AG09309 (cell line): ENCODE data around the gene ZBTB43.

Experiments
- DNase-seq: peaks from one replicate; pipeline ENCODE4 v3.0.0-alpha.2; 2010; ENCODE audit warnings: low read depth
- H3K4me3 ChIP-seq: 2 replicates; pipeline ENCODE4 v1.5.1; 2011; ENCODE audit warnings: mild to moderate bottlenecking, low read depth, low read length, moderate library complexity; ENCODE audit not compliant: control insufficient read depth
- TF ChIP-seq, protein P1 (sequence below): IDR thresholded peaks from 2 replicates; pipeline ENCODE4 v1.5.1; 2011; ENCODE audit warnings: mild to moderate bottlenecking, low read depth, low read length, inconsistent platforms; ENCODE audit not compliant: insufficient read depth, control insufficient read depth; ENCODE audit errors: missing control alignments

Gene ZBTB43

GRCh38 chr9:126791406-126792230 is 13.2 kb upstream of the ZBTB43 start:
- TF ChIP-seq, protein P1, sequence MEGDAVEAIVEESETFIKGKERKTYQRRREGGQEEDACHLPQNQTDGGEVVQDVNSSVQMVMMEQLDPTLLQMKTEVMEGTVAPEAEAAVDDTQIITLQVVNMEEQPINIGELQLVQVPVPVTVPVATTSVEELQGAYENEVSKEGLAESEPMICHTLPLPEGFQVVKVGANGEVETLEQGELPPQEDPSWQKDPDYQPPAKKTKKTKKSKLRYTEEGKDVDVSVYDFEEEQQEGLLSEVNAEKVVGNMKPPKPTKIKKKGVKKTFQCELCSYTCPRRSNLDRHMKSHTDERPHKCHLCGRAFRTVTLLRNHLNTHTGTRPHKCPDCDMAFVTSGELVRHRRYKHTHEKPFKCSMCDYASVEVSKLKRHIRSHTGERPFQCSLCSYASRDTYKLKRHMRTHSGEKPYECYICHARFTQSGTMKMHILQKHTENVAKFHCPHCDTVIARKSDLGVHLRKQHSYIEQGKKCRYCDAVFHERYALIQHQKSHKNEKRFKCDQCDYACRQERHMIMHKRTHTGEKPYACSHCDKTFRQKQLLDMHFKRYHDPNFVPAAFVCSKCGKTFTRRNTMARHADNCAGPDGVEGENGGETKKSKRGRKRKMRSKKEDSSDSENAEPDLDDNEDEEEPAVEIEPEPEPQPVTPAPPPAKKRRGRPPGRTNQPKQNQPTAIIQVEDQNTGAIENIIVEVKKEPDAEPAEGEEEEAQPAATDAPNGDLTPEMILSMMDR, result no peak
- no peak overlapping the region for H3K4me3 ChIP-seq
- DNase-seq, result peak; percentile 64

GRCh38 chr9:126793686-126794417 is 11.0 kb upstream of the ZBTB43 start:
- TF ChIP-seq, protein P1, result no peak
- no peak for DNase-seq
- H3K4me3 ChIP-seq, result no peak overlapping the region

- no peak overlapping the region for H3K4me3 ChIP-seq
- TF ChIP-seq, protein P1, result no peak
- DNase-seq, result no peak
These were observed 10.4 kb upstream of the ZBTB43 start for GRCh38 chr9:126794441-126794840.

DNA sequence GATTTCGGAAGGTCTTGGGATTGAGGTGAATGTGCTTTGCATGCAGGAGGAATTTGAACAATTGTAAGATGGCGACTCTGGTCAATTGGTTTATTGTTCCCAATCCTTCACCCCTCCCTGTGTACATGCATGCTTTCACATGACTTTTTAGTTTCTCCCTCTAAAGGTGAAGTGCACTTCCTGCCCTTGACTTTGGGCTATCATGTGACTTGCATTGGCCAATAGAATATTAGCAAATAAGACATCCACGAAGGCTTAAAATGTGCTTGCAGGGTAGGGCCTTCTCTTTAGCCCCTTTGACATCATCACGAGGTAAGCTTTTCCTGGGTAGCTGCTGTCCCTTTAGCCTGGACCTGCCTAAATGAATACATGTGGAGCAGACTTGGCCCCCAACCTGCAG is 8.1 kb upstream of the ZBTB43 start:
- H3K4me3 ChIP-seq, result no peak overlapping the region
- TF ChIP-seq, protein P1, result no peak
- DNase-seq, result no peak

DNA sequence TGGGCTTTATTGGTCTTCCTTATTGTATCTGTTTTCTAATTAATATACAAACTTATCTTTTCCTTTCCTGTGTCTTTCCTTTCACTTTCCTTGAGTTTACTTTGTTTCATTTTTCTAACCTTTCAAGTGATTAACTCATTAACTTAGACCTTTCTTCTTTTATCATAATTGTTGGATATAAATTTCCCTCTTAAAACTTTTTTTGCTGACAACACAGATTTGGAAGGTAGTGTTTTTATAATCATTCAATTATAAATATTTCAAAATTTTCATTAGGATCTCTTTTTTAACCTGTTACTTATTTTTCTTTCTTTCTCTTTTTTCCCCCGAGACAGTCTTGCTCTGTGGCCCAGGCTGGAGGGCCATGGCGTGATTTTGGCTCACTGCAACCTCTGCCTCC is 6.9 kb upstream of the ZBTB43 start:
- TF ChIP-seq, protein P1, result no peak
- H3K4me3 ChIP-seq, result no peak overlapping the region
- DNase-seq, result no peak

DNA sequence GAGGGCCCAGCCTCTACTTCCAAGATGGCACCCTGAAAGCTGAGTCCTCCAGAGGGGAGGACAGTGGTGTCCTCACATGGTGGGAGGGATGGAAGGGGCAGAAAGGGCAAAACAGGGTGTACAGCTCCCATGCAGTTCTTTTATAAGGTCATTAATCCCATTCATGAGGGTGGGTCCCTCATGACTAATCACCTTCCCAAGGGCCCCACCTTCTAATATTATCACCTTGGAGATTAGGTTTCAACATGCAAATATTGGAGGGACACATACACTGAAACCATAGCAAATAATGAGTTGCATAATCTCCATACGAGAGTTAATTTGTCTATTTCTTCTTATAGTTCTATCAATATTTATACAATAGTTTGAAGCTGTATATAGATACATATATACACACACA is 5.8 kb upstream of the ZBTB43 start:
- H3K4me3 ChIP-seq, result no peak overlapping the region
- TF ChIP-seq, protein P1, result no peak
- no peak for DNase-seq
